Osteocyte (in vitro differentiated cells): Measurements from ENCODE around the gene DENND1A. TPM values are rescaled to one million over a fixed set of nuclear protein-coding genes. Genes with fewer than 3 reads are reported as not detected.
"Not testable (repeated sequence)": the region's sequence is repeated elsewhere in the genome, so short reads cannot be mapped to it uniquely, and the experiment has no call there.

Experiments used
- DNase-seq: peaks from one replicate; pipeline ENCODE4 v3.0.0; 2021; ENCODE audit warnings: mixed read lengths; ENCODE audit not compliant: unreplicated experiment; ENCODE audit errors: extremely low spot score
- H3K27ac Mint-ChIP-seq: one replicate; pipeline ENCODE4 v1.8.0; 2021; ENCODE audit warnings: mild to moderate bottlenecking, mixed read lengths; ENCODE audit not compliant: unreplicated experiment
- H3K27me3 Mint-ChIP-seq: one replicate; pipeline ENCODE4 v1.8.0; 2021; ENCODE audit warnings: mixed read lengths; ENCODE audit not compliant: unreplicated experiment
- H3K36me3 Mint-ChIP-seq: one replicate; pipeline ENCODE4 v1.8.0; 2021; ENCODE audit warnings: mixed read lengths; ENCODE audit not compliant: unreplicated experiment
- H3K4me1 Mint-ChIP-seq: one replicate; pipeline ENCODE4 v1.8.0; 2021; ENCODE audit warnings: mixed read lengths; ENCODE audit not compliant: unreplicated experiment
- H3K4me3 Mint-ChIP-seq: one replicate; pipeline ENCODE4 v1.8.0; 2021; ENCODE audit warnings: mild to moderate bottlenecking, moderate library complexity, mixed read lengths; ENCODE audit not compliant: unreplicated experiment
- H3K9me3 Mint-ChIP-seq: one replicate; pipeline ENCODE4 v1.8.0; 2021; ENCODE audit warnings: mixed read lengths; ENCODE audit not compliant: unreplicated experiment
- CTCF ChIP-seq: fragments of 200-600 bp; sonication (generic); IDR thresholded peaks from 2 replicates; pipeline ENCODE4 v1.5.0; 2021; ENCODE audit warnings: antibody characterized with exemption, mild to moderate bottlenecking, moderate library complexity
- microRNA-seq: library from miRNA; unstranded; fragments of <30 nt; microRNA quantifications from one replicate; pipeline ENCODE4 v1.1.0, GENCODE V29; 2020; ENCODE audit not compliant: unreplicated experiment
- total RNA-seq: library from RNA; stranded (reverse); gene quantifications from 2 replicates; pipeline ENCODE4 v1.2.1, GENCODE V29; 2021

DENND1A gene
- total RNA-seq, 1 donor from 2014 or later, result 19.8 TPM

- no peaks in the 10 kb centered on the region for H3K36me3 Mint-ChIP-seq
- H3K4me1 Mint-ChIP-seq, result peaks cover 23% of the 10 kb centered on the region
- peak overlapping the region; percentile 74 for H3K27ac Mint-ChIP-seq
- no peaks in the 10 kb centered on the region for H3K9me3 Mint-ChIP-seq
- TF ChIP-seq CTCF, result no peak
- H3K27me3 Mint-ChIP-seq, result no peaks in the 10 kb centered on the region
- DNase-seq, result no peak
- H3K4me3 Mint-ChIP-seq, result no peak overlapping the region
Measured at GRCh38 chr9:123335193-123335985, 594.5 kb downstream of the DENND1A start.

DNA sequence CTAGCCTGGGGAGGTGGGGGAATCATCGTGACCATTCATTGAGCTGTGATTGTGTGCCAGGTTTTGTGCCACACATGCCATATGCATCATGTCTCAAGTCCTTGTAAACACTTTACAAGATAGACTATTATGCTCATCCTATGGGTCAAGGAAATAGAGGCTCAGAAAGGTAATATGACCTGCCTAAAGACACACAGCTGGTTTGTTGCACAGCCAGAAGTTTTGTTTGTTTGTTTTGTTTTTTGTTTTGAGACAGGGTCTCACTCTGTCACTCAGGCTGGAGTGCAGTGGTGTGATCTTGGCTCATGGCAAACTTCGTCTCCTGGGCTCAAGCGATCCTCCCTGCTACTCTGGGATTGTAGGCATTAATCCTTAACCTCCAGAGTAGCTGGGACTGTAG lies 595.3 kb downstream of the DENND1A start:
- Mint-ChIP-seq H3K4me1 (peaks cover 18% of the 10 kb centered on the region), H3K9me3 (no peaks in the 10 kb centered on the region), H3K4me3 (no peak overlapping the region), H3K27me3 (no peaks in the 10 kb centered on the region), H3K27ac (no peak overlapping the region), H3K36me3 (no peaks in the 10 kb centered on the region)
- no peak for TF ChIP-seq CTCF
- DNase-seq, result no peak

GRCh38 chr9:123333058-123333669 lies 596.8 kb downstream of the DENND1A start:
- not testable (repeated sequence) for DNase-seq, H3K36me3 Mint-ChIP-seq, H3K4me3 Mint-ChIP-seq, H3K27me3 Mint-ChIP-seq, H3K9me3 Mint-ChIP-seq, H3K27ac Mint-ChIP-seq
- peaks cover 18% of the 10 kb centered on the region for H3K4me1 Mint-ChIP-seq

DNA sequence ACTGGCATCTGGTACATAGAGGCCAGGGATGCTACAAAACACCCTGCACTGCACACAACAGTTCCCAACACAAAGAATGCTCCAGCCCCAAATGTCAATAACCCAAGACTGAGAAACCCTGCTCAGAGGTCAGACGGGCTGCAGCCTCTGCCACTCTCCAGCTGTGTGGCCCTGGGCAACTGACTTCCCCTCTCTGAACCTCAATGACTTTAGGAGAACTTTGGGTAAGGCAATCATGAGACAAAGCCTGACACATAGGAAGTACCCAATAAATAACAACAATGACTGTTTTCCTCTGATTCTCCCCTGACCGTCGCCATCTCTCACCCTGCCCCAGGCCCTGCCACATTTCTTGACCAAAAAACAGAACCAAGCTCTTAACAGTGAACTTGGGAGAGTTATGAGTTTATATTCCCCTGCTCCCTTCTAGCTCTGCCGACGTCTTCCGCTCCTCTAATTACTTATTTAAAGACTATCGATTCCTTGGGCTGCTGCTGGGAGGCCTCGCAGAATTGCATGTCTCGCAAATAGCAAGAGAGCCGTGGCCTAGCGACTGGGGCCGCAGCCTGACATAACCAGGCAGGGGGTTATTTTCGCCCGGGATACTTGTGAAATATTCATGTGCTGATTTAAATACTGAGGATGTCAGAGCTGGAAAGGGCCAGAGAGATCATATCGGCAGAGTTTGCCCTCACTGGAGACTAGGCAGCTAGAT lies 598.4 kb downstream of the DENND1A start:
- TF ChIP-seq CTCF, result no peak
- Mint-ChIP-seq H3K4me1 (peaks cover 17% of the 10 kb centered on the region), H3K9me3 (no peaks in the 10 kb centered on the region), H3K36me3 (no peaks in the 10 kb centered on the region), H3K27ac (no peak overlapping the region), H3K4me3 (no peak overlapping the region), H3K27me3 (no peaks in the 10 kb centered on the region)
- DNase-seq, result no peak

Small RNAs within 50 kb of the gene (microRNA-seq; reads per million reads assigned to microRNA genes)
- gene MIR601, result not detected
- gene MIR7150, result not detected

Other genes with a start within 250 kb of the DENND1A start
- gene LHX2, start 81.6 kb upstream of the DENND1A start, total RNA-seq, result not detected in 2 replicates